ENCODE results near the gene RALGPS1.

Gene RALGPS1

DNA sequence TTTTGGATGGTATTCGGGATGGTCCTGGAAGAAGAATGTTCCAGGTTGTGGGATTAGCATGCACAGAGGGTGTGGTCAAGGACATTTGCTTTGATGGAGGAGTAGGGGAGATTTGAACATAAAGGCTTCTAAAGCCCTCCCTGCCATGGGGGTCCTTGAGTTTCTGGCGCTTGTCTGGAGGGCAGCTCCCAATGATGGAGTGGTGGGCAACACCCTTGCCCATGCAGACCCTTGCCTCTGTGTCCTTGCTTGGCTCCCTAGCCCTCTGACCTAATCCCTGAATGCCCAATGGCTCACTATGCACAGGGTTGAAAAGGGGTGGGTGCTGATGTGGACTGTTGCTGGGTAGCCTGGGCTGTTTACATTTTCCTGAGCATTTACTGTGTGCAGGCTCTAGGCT lies 66.6 kb downstream of the RALGPS1 start:
- in situ Hi-C loops (cut with MboI; ENCODE audit: low pct_unique_long_range_greater_than_20kb, low sequenced_read_pairs): no loop called here
- no peak for DNase-seq

GRCh38 chr9:126982215-126983002 lies 67.8 kb downstream of the RALGPS1 start:
- DNase-seq: no peak
- in situ Hi-C loops (cut with MboI; ENCODE audit: low pct_unique_long_range_greater_than_20kb, low sequenced_read_pairs): no loop called here

GRCh38 chr9:126983767-126984166 lies 69.2 kb downstream of the RALGPS1 start:
- no peak for DNase-seq
- in situ Hi-C loops (cut with MboI; ENCODE audit: low pct_unique_long_range_greater_than_20kb, low sequenced_read_pairs): no loop called here

DNA sequence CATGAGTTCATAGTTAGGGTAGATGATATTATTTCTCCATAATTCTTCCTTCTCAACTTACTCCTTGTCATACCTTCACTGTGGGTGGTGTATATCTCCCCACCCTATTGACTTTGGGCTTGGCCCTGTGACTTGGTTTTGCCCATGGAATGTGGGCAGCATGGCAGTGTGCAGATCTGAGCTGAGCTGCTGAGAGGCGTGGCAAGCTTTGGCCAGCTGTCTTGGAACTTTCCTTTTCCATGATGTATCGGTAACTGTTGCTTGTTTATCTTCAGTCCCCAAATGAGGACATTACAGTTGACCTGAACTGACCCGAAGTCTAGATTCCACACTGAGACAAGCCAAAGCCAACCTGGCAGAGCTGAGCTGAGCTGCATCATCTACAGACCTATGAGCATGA lies 70.4 kb downstream of the RALGPS1 start:
- in situ Hi-C loops (cut with MboI; ENCODE audit: low pct_unique_long_range_greater_than_20kb, low sequenced_read_pairs): no loop called here
- DNase-seq: no peak

GRCh38 chr9:126985870-126986498 lies 71.4 kb downstream of the RALGPS1 start:
- in situ Hi-C loops (cut with MboI; ENCODE audit: low pct_unique_long_range_greater_than_20kb, low sequenced_read_pairs): no loop called here
- peak; percentile 96 for DNase-seq

- no peak for DNase-seq
- in situ Hi-C loops (cut with MboI; ENCODE audit: low pct_unique_long_range_greater_than_20kb, low sequenced_read_pairs): no loop called here
These were observed 71.9 kb downstream of the RALGPS1 start for GRCh38 chr9:126986506-126986951.

DNA sequence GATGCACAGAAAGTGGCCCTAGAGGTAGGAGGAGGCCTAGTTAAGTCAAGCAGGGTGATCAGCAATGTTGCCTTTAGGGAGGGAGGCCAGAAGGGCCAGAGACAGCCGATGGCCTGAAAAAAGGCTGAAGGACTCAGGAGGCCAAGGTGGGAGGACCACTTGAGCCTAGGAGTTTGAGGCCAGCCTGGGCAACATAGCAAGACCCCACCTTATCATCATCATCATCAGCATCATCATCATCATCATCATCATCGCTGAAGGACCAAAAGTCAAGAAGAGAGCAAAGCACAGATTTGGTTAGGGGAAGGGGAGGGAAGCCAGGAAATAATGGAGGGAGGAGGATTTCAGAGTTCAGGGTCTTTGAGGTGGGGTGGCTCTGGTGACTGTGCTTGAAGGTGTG lies 74.3 kb downstream of the RALGPS1 start:
- in situ Hi-C loops (cut with MboI; ENCODE audit: low pct_unique_long_range_greater_than_20kb, low sequenced_read_pairs): no loop called here

GRCh38 chr9:126989847-126990842 lies 75.6 kb downstream of the RALGPS1 start:
- in situ Hi-C loops (cut with MboI; ENCODE audit: low pct_unique_long_range_greater_than_20kb, low sequenced_read_pairs): no loop called here
- DNase-seq: no peak

More for the DNA sequence above, 74.3 kb downstream of the RALGPS1 start:
- no peak for DNase-seq

- DNase-seq: no peak
- in situ Hi-C loops (cut with MboI; ENCODE audit: low pct_unique_long_range_greater_than_20kb, low sequenced_read_pairs): no loop called here
These were observed 76.6 kb downstream of the RALGPS1 start for GRCh38 chr9:126991183-126991582.

DNA sequence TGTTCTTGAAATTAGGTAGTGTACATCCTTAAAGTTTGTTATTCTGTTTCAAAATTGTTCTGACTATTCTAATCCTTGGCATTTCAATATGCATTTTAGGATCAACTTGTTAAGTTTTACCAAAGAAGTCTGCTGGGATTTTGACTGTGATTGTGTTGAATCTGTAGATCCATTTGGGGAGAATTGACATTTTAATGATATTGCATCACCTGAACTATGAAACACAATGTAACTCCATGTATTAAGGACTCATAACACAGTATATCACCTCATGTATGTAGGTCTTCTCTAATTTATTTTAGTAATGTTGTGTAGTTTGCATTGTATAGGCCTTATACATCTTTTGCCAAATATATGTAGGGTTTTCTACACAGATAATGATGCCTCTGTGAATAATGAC lies 77.8 kb downstream of the RALGPS1 start:
- in situ Hi-C loops (cut with MboI; ENCODE audit: low pct_unique_long_range_greater_than_20kb, low sequenced_read_pairs): no loop called here
- no peak for DNase-seq

- in situ Hi-C loops (cut with MboI; ENCODE audit: low pct_unique_long_range_greater_than_20kb, low sequenced_read_pairs): no loop called here
- DNase-seq: no peak
These were observed 84.9 kb downstream of the RALGPS1 start for GRCh38 chr9:126999315-127000068.

DNA sequence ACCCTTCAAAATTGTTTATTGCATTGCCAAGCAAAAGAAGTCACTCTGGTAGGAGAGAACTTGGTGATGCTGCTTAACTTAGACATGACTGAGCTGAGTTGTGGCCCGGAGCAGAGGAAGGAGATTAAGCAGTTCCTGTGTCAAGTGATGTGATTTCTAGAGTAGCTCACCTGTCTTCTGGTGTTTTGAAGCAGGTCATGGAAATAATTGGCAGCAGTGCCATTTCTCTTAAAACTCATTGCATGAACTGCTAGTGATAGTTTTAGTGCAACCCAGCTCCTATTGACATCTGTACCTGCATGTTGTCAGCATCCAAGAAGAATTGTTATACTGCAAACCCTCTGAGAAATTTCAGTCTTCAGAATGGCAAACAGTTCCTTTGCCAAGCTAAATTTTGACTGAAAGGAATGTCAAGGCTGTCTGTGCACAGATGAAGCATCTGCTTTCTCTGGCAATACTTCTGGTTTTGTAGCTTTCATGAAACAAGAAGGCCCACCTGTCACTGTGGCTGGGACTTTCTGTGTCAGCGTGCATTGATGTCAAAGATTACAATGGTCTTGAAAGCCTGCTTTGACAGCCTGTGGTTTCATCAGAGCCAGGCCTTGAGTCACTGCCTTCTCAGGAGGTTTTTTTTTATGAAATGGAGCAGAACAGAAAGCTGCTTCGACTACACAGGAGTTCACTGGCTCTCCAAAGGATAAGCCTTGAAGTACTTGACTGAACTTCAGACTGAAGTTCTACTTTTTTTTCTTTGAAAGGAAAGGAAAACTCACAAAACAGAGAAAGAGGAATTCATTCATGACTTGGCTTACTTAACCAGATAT lies 90.6 kb downstream of the RALGPS1 start:
- no peak for DNase-seq
- in situ Hi-C loops (cut with MboI; ENCODE audit: low pct_unique_long_range_greater_than_20kb, low sequenced_read_pairs): no loop called here

GRCh38 chr9:127005770-127006314 lies 91.3 kb downstream of the RALGPS1 start:
- in situ Hi-C loops (cut with MboI; ENCODE audit: low pct_unique_long_range_greater_than_20kb, low sequenced_read_pairs): no loop called here
- no peak for DNase-seq

DNA sequence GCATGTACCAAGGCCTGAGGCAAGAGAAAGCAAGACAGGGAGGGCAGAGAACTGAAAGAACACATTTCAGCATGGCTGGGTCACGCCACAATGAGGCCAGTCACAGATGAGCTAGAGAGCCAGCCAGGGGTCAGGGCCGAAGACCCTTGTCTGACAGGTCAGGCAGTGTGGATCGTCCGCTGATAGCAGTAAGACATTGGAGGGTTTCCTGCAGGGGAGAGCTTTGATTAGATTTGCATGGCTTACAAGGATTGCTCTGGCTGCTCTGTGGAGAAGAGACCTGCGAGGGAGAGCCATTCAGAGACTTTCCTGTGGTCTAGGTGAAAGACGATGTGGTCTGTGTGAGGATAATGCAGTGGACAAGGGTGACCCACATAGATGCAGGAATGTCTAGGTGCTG lies 93.1 kb downstream of the RALGPS1 start:
- in situ Hi-C loops (cut with MboI; ENCODE audit: low pct_unique_long_range_greater_than_20kb, low sequenced_read_pairs): no loop called here
- DNase-seq: no peak

- in situ Hi-C loops (cut with MboI; ENCODE audit: low pct_unique_long_range_greater_than_20kb, low sequenced_read_pairs): no loop called here
- no peak for DNase-seq
These were observed 93.5 kb downstream of the RALGPS1 start for GRCh38 chr9:127008076-127008475.

- DNase-seq: no peak
- in situ Hi-C loops (cut with MboI; ENCODE audit: low pct_unique_long_range_greater_than_20kb, low sequenced_read_pairs): no loop called here
These were observed 97.2 kb downstream of the RALGPS1 start for GRCh38 chr9:127011772-127012171.

DNA sequence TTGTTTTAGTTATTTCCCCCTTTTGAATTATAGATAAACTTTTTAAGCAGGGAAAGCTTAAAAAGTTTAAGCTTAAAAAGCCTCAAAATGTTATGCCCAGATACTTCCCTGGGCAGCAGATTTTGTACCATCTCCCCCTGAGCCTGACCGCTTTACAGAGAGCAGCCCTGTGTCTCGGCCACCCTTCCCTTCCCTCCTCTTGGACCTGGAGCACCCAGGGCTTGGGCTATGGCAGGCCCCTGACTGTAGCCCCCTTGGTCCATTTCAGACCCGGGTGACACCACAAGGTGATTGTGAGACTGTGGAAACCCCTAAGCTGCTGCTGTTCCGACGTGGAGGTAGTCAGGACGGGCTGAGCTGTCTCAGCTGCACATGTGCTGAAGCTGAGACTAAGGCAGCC lies 97.7 kb downstream of the RALGPS1 start:
- in situ Hi-C loops (cut with MboI; ENCODE audit: low pct_unique_long_range_greater_than_20kb, low sequenced_read_pairs): no loop called here
- no peak for DNase-seq

- in situ Hi-C loops (cut with MboI; ENCODE audit: low pct_unique_long_range_greater_than_20kb, low sequenced_read_pairs): no loop called here
- DNase-seq: no peak
These were observed 99.0 kb downstream of the RALGPS1 start for GRCh38 chr9:127013597-127013996.

Data from KBM-7 (cell line).